GM10266 (cell line): Measurements from ENCODE around the gene MED13L.

ENCODE experiments used
- DNase-seq: peaks from one replicate; pipeline ENCODE4 v3.0.0; 2012; ENCODE audit errors: extremely low spot score
- CTCF ChIP-seq: IDR thresholded peaks from 2 replicates; pipeline ENCODE4 v1.5.1; 2012; ENCODE audit warnings: mild to moderate bottlenecking, low read depth; ENCODE audit not compliant: control insufficient read depth, insufficient read depth; ENCODE audit errors: missing control alignments

MED13L gene

GRCh38 chr12:116217045-116217735, 60.3 kb downstream of the MED13L start:
- no peak for TF ChIP-seq CTCF
- no peak for DNase-seq

GRCh38 chr12:116216022-116216756, 61.3 kb downstream of the MED13L start:
- TF ChIP-seq CTCF, result no peak
- DNase-seq, result no peak

GRCh38 chr12:116215023-116215422, 62.5 kb downstream of the MED13L start:
- DNase-seq, result no peak
- TF ChIP-seq CTCF, result no peak

- TF ChIP-seq CTCF, result no peak
- DNase-seq, result no peak
These were observed 63.5 kb downstream of the MED13L start for GRCh38 chr12:116213885-116214527.

- TF ChIP-seq CTCF, result no peak
- no peak for DNase-seq
These were observed 64.5 kb downstream of the MED13L start for GRCh38 chr12:116213014-116213413.

- no peak for TF ChIP-seq CTCF
- no peak for DNase-seq
These were observed 66.7 kb downstream of the MED13L start for GRCh38 chr12:116210762-116211161.

GRCh38 chr12:116210131-116210530, 67.4 kb downstream of the MED13L start:
- no peak for DNase-seq
- TF ChIP-seq CTCF, result no peak
